Osteoblast (primary cell): ENCODE measurements around the gene RTL9. TPM values are rescaled to one million over a fixed set of nuclear protein-coding genes. Genes with fewer than 3 reads are reported as not detected.

Source experiments
- DNase-seq: peaks from one replicate; pipeline ENCODE4 v3.0.0; 2011; ENCODE audit warnings: low spot score, mixed read lengths; ENCODE audit not compliant: insufficient read length; ENCODE audit errors: missing footprints
- H2AFZ ChIP-seq: 2 replicates; pipeline ENCODE4 v1.6.0; 2011; ENCODE audit warnings: mild to moderate bottlenecking, low read length
- H3K27ac ChIP-seq: 2 replicates; pipeline ENCODE4 v1.5.1; 2011; ENCODE audit warnings: mild to moderate bottlenecking, low read depth, low read length, moderate library complexity
- H3K27me3 ChIP-seq: 2 replicates; pipeline ENCODE4 v1.6.0; 2012; ENCODE audit warnings: mild to moderate bottlenecking, control low read depth, inconsistent platforms, low read length, moderate library complexity; ENCODE audit not compliant: insufficient read depth
- H3K36me3 ChIP-seq: 2 replicates; pipeline ENCODE4 v1.5.1; 2011; ENCODE audit warnings: mild to moderate bottlenecking, low read length, control low read depth, moderate library complexity; ENCODE audit not compliant: insufficient read depth
- H3K4me1 ChIP-seq: 2 replicates; pipeline ENCODE4 v1.5.1; 2011; ENCODE audit warnings: mild to moderate bottlenecking, low read length, control low read depth, moderate library complexity; ENCODE audit not compliant: insufficient read depth
- H3K4me2 ChIP-seq: 2 replicates; pipeline ENCODE4 v1.6.0; 2011; ENCODE audit warnings: mild to moderate bottlenecking, low read length; ENCODE audit not compliant: insufficient read depth
- H3K4me3 ChIP-seq: fragments of 200-600 bp; sonication (generic); 3 replicates; pipeline ENCODE4 v1.5.1; 2012; ENCODE audit warnings: mild to moderate bottlenecking, low read length, inconsistent platforms; ENCODE audit not compliant: insufficient read depth
- H3K79me2 ChIP-seq: 2 replicates; pipeline ENCODE4 v1.6.0; 2012; ENCODE audit warnings: mild to moderate bottlenecking, low read length, control low read depth, inconsistent platforms; ENCODE audit not compliant: insufficient read depth
- H3K9me3 ChIP-seq: 2 replicates; pipeline ENCODE4 v1.5.1; 2011; ENCODE audit warnings: low read depth, low read length, control low read depth
- H4K20me1 ChIP-seq: 2 replicates; pipeline ENCODE4 v1.6.0; 2012; ENCODE audit warnings: mild to moderate bottlenecking, low read length, control low read depth; ENCODE audit not compliant: insufficient read depth
- CTCF ChIP-seq: IDR thresholded peaks from 2 replicates; pipeline ENCODE4 v1.5.1; 2011; ENCODE audit warnings: mild to moderate bottlenecking, low read depth, low read length, moderate library complexity; ENCODE audit errors: extremely low read depth
- total RNA-seq: library from RNA; depleted of rRNA; stranded (reverse); fragments of >200 nt; gene quantifications from 2 replicates; pipeline ENCODE4 v1.2.3, GENCODE V29; 2012

Gene RTL9
- total RNA-seq, 1 donor, result 0.72 TPM

GRCh38 chrX:110389570-110389969, 30.9 kb downstream of the RTL9 start:
- TF ChIP-seq CTCF, result no peak
- Histone ChIP-seq H2AFZ (no peak overlapping the region), H3K79me2 (no peaks in the 10 kb centered on the region), H3K4me3 (no peak overlapping the region), H3K4me1 (peaks cover 2% of the 10 kb centered on the region), H3K36me3 (no peaks in the 10 kb centered on the region), H3K4me2 (no peak overlapping the region), H3K9me3 (no peaks in the 10 kb centered on the region), H3K27me3 (peaks cover 2% of the 10 kb centered on the region), H4K20me1 (no peaks in the 10 kb centered on the region), H3K27ac (no peak overlapping the region)
- DNase-seq, result no peak

DNA sequence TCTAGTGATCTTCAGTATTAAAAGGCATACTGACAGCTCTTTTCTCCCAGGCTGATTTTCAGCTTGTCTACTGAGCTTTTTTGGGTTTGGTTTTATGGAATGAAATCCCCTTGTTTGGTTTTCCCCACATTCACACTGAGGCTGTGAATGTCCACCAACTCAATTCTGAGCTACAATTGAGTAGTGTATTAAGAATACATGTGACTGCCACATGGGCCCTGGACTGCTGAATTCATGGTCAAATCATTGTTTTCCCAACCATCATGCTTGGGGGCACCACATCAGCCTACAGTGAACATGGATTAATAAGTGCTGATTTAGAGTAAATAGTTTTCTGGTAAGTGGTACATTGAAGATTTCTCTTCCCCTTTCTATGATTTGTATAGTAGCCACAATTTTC, 32.4 kb downstream of the RTL9 start:
- peaks cover 14% of the 10 kb centered on the region for H3K4me1 ChIP-seq
- no peaks in the 10 kb centered on the region for H3K36me3 ChIP-seq
- H3K4me3 ChIP-seq, result no peak overlapping the region
- no peak overlapping the region for H3K27ac ChIP-seq
- no peak for TF ChIP-seq CTCF
- no peaks in the 10 kb centered on the region for H3K9me3 ChIP-seq
- H4K20me1 ChIP-seq, result no peaks in the 10 kb centered on the region
- H3K79me2 ChIP-seq, result no peaks in the 10 kb centered on the region
- DNase-seq, result no peak
- no peak overlapping the region for H3K4me2 ChIP-seq
- H2AFZ ChIP-seq, result no peak overlapping the region
- H3K27me3 ChIP-seq, result peaks cover 2% of the 10 kb centered on the region

- H4K20me1 ChIP-seq, result no peaks in the 10 kb centered on the region
- no peaks in the 10 kb centered on the region for H3K27me3 ChIP-seq
- no peak overlapping the region for H3K27ac ChIP-seq
- H3K36me3 ChIP-seq, result no peaks in the 10 kb centered on the region
- no peak for TF ChIP-seq CTCF
- H3K4me2 ChIP-seq, result no peak overlapping the region
- no peak for DNase-seq
- no peak overlapping the region for H2AFZ ChIP-seq
- no peaks in the 10 kb centered on the region for H3K9me3 ChIP-seq
- H3K4me3 ChIP-seq, result no peak overlapping the region
- H3K79me2 ChIP-seq, result no peaks in the 10 kb centered on the region
- H3K4me1 ChIP-seq, result peaks cover 23% of the 10 kb centered on the region
These were observed 36.0 kb downstream of the RTL9 start for GRCh38 chrX:110394651-110395050.

GRCh38 chrX:110395877-110396276, 37.2 kb downstream of the RTL9 start:
- no peak for DNase-seq

More at GRCh38 chrX:110395877-110396276, 37.2 kb downstream of the RTL9 start:
- no peak for TF ChIP-seq CTCF
- no peak overlapping the region for H2AFZ ChIP-seq
- no peaks in the 10 kb centered on the region for H3K27me3 ChIP-seq
- H3K27ac ChIP-seq, result no peak overlapping the region
- H3K4me3 ChIP-seq, result no peak overlapping the region
- H4K20me1 ChIP-seq, result no peaks in the 10 kb centered on the region
- H3K79me2 ChIP-seq, result no peaks in the 10 kb centered on the region
- no peaks in the 10 kb centered on the region for H3K9me3 ChIP-seq
- H3K4me1 ChIP-seq, result peaks cover 23% of the 10 kb centered on the region
- no peaks in the 10 kb centered on the region for H3K36me3 ChIP-seq
- no peak overlapping the region for H3K4me2 ChIP-seq
